IPS DF 4.7 (cell line): Measurements from ENCODE around the gene FRAS1.
"Not testable (repeated sequence)": the region's sequence is repeated elsewhere in the genome, so short reads cannot be mapped to it uniquely, and the experiment has no call there.

Source experiments
- DNase-seq: peaks from one replicate; pipeline ENCODE4 v3.0.0-alpha.2; 2013; ENCODE audit warnings: low spot score; ENCODE audit errors: extremely low read depth

Gene FRAS1, protein sequence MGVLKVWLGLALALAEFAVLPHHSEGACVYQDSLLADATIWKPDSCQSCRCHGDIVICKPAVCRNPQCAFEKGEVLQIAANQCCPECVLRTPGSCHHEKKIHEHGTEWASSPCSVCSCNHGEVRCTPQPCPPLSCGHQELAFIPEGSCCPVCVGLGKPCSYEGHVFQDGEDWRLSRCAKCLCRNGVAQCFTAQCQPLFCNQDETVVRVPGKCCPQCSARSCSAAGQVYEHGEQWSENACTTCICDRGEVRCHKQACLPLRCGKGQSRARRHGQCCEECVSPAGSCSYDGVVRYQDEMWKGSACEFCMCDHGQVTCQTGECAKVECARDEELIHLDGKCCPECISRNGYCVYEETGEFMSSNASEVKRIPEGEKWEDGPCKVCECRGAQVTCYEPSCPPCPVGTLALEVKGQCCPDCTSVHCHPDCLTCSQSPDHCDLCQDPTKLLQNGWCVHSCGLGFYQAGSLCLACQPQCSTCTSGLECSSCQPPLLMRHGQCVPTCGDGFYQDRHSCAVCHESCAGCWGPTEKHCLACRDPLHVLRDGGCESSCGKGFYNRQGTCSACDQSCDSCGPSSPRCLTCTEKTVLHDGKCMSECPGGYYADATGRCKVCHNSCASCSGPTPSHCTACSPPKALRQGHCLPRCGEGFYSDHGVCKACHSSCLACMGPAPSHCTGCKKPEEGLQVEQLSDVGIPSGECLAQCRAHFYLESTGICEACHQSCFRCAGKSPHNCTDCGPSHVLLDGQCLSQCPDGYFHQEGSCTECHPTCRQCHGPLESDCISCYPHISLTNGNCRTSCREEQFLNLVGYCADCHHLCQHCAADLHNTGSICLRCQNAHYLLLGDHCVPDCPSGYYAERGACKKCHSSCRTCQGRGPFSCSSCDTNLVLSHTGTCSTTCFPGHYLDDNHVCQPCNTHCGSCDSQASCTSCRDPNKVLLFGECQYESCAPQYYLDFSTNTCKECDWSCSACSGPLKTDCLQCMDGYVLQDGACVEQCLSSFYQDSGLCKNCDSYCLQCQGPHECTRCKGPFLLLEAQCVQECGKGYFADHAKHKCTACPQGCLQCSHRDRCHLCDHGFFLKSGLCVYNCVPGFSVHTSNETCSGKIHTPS (N-terminal part only)

DNA sequence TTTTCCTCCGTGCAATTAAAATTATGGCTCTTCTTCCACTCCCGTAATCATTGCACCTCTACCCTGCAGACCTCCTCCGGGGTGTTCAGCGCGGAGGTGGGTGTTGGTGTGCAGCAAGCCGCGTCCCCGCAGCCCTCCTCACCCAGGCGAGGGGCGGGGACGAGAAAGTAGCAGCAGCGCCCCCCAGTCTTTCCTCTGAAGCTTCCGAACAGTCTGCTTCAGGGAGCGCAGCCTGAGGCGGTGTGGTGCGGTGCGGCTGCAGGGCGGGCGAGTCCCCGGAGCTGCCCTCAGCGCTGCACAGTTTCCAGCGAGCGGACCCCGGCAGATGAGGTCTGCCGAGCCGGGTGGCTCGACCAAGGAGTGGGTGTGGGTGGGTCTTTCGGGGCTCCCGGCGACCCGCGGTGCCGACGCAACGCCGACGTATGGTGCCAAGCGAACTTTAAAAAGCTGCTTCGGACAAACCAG lies at the start of gene FRAS1:
Gene FRAS1, plus strand, starts transcription at position 189 of the 465 bp plus-strand sequence. CDS start 687 bp downstream, outside the sequence.
- no peak for DNase-seq

GRCh38 chr4:78011003-78011402 lies 46.1 kb upstream of the FRAS1 start:
- not testable (repeated sequence) for DNase-seq

- no peak for DNase-seq
Measured at GRCh38 chr4:78014889-78015886, 41.9 kb upstream of the FRAS1 start.

DNA sequence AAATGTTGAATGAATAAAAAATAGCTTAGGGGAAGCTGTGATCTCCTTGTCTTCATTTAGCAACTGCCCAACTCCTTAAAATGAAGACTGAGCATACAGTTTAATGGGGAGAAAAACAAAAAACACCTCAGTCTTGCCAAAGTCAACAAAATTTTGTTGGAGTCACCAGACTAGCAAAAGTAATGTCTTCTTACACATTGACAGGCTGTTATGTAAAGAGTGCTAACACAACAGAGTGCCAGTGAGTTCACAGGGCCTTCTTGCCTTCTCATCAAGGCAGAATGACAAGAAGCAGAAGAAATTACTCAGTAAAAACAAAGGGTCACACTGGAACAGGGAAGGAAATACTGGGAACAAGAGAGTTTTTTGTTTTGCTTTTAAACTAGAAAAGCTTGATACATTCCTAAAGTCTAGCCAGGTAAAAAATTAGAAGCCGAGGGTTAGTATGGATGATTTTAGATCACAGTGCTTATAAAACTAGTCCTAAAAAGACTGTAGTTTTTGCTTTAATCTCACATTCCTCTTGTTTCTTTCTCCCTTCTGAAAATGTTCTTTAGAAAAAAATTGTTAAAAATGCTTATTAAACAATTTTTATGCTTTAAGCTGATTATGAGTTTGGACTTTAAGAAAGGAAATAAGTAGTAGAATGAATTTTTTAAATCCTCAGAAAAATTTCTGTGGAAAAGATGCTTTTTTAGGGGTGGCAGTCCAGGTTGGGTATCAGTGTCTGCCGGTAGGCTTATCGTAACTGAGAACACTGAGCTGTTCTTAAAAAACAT lies 38.7 kb upstream of the FRAS1 start:
- DNase-seq = no peak

DNA sequence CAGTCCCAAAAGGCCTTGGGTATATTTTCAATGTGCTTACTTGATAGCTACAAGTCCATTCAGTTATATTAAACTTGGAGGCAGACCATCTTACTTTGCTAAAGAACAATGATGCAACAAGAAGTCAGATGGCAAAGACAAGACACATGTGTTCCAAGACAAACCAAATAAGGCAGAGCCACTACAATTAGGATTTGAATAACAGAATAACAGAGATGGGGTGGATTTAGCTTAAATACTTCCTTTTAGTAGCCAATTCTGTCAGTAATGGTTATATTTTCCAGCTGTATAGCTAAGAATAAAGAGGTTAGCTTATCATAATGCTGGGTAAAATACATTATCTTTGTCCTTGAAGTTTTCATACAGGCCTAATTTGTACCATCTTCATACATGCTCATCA lies 37.7 kb upstream of the FRAS1 start:
- DNase-seq = no peak

DNA sequence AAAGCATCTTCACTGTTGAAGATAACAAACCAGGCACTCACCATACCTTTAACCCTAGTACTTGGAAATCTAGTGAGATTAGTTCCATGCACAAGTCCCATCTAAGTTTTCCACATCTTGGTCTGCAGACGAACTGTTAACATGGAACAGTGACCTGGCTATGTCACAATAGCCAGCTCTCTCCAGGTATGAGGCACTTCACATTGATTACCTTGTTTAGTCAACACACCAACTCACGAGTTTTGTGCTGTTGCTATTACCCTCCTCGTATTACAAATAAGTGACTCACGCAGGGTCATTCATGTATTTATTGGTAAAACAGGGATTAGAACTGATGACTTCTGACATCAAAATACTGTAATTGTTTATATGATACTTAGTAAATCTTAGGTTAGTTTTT lies 36.4 kb upstream of the FRAS1 start:
- no peak for DNase-seq

- no peak for DNase-seq
Measured at GRCh38 chr4:78022517-78022916, 34.6 kb upstream of the FRAS1 start.

DNA sequence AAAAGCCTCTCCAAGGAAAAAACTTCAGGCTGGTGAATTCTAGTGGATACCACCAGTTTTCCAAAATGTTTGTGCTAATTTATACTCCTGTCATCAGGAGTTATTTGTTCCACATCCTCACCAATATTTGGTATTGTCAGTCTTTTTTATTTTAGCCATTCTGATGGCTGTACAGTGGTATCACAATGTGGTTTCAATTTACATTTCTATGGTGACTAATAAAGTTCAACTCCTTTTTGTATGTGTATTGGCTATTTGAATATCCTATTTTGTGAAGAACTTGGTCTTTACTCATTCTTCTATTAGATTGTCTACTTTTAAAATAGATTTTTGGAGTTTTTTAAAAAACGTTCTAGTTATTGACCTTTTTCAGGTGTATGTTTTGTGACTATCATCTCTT lies 33.0 kb upstream of the FRAS1 start:
- no peak for DNase-seq

DNA sequence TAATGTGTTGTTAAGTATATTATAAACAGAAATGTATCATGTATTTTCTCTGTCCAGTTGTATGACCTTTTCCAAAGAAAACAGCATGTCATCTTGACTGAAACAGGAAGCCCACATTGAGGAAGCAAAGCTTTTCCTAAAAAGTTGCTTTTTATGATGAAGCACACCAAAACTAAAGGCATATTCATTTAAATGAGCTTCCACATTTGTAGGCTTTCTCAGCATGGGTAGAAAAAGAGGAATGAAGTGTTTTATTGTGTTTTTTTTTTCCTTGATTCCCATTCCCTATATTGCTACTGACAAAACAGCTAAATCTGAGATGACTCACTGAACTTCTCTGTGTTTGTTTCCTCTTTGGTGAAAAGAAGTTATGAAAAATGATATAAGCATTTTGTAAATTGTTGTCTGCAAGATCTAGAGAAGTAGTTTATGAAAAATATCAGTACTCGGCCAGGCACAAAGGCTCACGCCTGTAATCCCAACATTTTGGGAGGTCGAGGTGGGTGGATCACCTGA lies 32.5 kb upstream of the FRAS1 start:
- DNase-seq = no peak

DNA sequence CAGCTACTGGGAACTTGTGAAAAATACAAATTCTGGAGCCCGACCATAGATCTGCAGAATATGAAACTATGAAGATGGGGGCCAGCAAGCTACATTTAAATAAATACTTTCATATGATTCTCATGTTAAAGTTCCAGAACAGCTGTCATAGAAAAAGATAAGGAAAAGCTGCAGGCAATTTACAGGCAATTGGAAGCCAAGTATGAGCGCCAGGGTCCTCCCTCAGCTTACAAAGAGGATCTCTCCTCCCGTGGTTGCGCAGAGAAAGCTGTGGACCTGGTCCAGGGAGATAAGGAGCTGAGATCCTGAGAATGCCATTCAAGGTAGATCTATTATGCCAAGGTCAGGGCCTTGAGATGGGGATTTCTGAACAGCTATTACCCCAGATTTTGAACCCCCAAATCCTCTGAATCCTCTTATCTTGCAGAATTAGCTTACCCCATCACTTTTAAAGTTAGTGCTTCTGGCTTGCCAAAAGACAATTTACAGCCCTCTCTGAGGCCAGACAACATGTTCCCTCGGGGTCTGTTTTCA lies 25.6 kb upstream of the FRAS1 start:
- no peak for DNase-seq

DNA sequence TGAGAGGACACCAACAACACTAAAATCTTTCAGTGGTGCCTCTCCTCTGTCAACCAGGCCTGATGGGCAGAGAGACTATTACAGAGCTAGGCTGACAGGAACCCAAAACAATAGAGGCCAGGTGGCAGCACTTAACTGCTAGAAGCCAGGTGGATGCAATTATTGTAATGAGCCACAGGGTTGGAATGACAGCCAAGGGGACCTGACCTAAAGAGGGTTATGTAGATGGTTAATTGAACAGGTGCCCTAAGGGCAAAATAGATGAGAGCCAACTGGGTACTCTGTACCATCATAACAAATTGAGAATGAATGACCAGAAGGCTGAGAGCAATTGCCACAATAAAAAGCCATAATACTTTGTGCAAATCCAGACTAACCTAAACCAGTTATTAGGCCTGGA lies 24.7 kb upstream of the FRAS1 start:
- no peak for DNase-seq

GRCh38 chr4:78032929-78033328 lies 24.2 kb upstream of the FRAS1 start:
- no peak for DNase-seq

GRCh38 chr4:78033861-78034260 lies 23.3 kb upstream of the FRAS1 start:
- no peak for DNase-seq

DNA sequence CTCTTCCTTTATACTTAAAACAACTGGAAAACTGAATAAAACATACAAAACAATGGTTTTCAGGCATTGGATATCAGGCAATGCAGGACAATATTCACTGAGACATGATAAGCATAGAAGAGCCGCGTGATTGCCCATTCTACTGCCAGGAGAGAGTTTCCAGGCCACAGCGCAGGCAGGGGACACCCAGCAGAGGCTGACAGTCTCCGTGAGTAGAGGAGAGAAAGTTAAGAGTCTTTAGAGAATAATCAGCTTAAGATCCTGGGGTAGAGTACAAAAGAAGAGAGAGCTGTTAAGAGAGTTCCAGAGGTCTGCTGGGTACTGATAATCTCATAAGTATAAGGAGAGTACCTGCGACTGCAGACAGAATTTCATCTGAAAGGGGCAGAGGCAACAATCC lies 18.4 kb upstream of the FRAS1 start:
- no peak for DNase-seq

- DNase-seq = no peak
Measured at GRCh38 chr4:78039678-78040077, 17.4 kb upstream of the FRAS1 start.

- no peak for DNase-seq
Measured at GRCh38 chr4:78040431-78040830, 16.7 kb upstream of the FRAS1 start.

- DNase-seq = no peak
Measured at GRCh38 chr4:78047366-78047765, 9.8 kb upstream of the FRAS1 start.

DNA sequence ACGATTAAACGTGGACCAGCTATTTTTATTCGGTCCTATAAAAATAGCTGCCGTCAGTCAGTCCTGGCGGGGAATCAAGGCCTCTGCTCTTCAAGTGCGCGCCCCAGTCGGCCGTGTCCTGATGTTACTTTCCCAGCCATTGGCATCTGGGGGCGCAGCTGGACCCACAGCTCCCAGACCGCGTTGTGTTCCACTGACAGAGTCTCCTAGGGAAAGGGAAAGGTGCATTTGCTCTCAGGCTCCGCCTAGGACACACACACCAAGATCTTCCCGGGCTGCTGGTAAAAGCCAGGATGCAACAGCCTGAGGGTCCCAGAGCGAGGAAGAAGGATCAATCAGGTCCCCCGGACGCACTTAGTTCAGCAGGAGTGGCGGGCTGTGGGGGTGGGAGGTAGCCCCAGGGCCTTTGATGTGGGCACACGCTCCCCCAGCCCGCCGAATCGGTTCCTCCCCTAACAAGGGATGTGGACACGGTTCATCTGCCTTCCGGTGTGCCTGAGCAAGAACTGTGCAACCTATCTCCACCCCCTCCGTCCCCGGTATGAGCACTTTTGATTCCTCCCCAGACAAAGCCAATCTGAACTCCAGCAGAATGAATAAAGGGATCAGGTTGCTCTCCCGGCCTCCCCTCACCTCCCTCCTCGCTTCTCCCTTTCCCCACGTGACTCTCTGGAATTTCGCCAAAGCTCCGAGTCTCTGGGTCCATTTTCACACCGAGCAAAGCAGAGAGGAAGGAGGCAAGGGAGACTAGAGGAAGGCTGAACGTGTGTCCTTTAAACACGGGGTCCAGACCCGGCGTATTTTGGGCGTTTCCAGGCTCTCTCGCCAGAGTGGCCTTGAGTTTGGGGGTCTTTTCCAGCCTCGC lies 626 bp upstream of the FRAS1 start:
- DNase-seq = no peak
